Hematopoietic multipotent progenitor cell (in vitro differentiated cells): Measurements from ENCODE around the gene ZNF566. TPM values are rescaled to one million over a fixed set of nuclear protein-coding genes. Genes with fewer than 3 reads are reported as not detected.

Source experiments
- DNase-seq, 3 donors: peaks; one replicate each; pipeline ENCODE4 v3.0.0-alpha.2; 2011 to 2015; ENCODE audit warnings: low read depth in 2 of 3, low spot score in 2 of 3
- total RNA-seq: library from RNA; depleted of rRNA; stranded (reverse); fragments of >200 nt; gene quantifications from one replicate; pipeline ENCODE4 v1.2.3, GENCODE V29; 2012

The ZNF566 gene
- total RNA-seq, 1 donor: 4.8 TPM

DNA sequence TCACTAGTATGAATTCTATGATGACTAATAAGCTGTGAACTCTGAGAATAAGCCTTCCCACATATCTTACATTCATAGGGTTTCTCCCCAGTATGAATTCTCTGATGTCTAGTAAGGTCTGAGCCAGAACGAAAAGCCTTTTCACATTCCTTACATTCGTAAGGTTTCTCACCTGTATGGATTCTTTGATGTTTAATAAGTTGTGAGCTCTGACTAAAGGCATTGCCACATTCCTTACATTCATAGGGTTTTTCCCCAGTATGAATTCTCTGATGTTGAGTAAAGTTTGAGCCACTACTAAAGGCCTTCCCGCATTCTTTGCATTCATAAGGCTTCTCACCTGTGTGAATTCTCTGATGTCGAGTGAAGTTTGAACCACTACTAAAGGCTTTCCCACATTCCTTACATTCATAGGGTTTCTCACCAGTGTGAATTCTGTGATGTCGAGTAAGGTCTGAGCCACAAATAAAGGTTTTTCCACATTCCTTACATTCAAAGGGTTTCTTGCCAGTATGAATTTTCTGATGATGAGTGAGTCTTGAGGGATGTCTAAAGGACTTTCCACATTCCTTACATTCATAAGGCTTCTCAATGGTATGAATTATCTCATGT, 40.2 kb downstream of the ZNF566 start:
- no peak for DNase-seq

DNA sequence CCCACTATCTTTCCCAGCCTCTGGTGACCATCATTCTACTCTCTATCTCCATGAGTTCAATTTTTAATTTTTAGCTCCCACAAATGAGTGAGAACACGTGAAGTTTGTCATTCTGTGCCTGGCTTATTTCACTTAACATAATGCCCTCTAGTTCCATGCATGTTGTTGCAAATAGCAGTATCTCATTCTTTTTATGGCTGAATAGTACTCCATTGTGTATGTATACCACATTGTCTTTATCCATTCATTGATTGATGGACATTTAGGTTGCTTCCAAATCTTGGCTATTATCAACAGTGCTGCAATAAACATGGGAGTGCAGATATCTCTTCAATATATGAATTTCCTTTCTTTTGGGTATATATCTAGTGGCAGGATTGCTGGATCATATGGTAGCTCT, 48.0 kb downstream of the ZNF566 start:
- no peak for DNase-seq

DNA sequence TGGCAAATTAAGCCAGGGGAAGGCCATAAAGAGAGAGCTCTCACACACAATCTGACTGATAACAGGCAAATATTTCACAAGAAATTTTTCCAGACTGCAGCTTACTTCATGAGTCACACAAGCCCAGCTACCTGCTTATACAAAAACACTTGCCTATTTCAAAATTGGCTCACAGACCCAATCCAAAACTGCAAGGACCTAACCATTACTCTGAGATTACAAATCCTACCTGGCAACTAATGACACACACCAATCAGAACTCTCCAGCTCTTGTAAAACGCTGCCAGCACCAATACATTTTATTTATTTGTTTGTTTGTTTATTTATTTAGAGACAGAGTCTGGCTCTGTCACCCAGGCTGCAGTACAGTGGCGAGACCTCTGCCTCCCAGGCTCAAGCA, 52.8 kb downstream of the ZNF566 start:
- DNase-seq: no peak

DNA sequence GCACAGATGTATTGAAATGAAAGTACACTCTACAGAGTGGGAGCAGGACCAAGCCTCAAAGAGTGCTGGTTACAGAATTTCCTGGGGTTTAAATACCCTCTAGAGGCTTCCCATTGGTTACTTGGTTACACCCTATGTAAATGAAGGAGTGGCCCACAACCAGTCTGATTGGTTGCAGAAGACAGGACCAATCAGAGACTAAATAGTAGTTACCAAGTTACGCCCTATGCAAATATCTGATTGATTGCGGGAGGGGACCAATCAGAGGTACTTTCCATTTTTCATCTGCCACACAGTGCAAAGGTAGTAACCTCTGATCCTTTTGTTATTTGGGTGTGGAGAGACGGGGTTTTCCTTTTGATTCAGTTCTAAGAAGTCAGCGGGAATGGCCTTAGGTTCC, 65.4 kb downstream of the ZNF566 start:
- DNase-seq: no peak

DNA sequence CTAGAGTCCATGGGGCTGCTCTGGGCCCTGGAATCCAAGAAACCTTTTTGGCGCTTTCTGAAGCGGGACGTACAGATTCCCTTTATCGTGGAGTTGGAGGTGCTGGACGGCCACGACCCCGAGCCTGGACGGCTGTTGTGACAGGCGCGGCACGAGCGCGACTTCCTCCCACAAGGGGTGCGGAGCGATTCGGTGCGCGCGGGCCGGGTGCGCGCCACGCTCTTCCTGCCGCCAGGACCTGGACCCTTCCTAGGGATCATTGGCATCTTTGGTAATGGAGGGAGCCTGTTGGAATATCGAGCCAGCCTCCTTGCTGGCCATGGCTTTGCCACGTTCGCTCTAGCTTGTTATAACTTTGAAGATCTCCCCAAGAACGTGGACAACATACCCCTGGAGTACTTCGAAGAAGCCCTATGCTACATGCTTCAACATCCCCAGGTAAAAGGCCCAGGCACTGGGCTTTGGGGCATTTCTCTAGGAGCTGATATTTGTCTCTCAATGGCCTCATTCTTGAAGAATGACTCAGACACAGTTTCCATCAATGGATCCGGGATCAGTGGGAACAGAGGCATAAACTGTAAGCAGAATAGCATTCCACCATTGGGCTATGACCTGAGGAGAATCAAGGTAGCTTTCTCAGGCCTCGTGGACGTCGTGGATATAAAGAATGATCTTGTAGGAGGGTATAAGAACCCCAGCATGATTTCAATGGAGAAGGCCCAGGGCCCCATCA, 67.4 kb downstream of the ZNF566 start:
- DNase-seq: no peak

DNA sequence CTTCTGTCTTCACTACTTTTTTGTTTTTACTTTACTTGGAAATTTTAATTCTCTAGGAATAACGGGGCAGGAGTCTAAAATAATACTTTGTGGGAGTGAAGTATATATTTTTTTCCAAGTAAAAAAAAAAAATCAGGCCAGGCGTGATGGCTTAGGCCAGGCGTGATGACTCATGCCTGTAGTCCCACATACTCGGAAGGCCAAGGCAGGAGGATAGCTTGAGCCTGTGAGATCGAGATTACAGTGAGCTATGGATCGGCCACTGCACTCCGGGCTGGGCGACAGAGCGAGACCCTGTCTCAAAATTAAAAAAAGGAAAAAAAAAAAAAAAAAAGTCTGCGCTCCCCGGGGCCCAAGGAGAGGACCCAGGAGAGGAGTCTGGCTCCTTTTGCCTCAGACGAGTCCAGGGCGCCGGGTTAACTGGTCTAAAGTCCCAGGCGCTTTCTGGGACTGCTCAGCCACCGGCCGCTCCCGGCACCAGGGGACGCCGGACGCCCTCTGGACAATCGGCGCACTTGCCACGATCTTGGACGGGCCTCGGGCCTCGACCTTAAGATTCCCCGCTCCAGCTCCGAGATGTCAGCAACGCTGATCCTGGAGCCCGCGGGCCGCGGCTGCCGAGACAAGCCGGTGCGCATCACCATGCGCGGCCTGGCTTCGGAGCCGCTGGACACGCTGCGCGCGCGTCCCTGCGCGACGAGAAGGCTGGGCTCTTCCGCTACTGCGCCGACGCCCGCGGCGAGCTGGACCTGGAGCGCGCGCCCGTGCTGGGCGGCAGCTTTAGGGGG, 68.2 kb downstream of the ZNF566 start:
- DNase-seq: peak in 2 of 3 donors; percentile 9 to 12

DNA sequence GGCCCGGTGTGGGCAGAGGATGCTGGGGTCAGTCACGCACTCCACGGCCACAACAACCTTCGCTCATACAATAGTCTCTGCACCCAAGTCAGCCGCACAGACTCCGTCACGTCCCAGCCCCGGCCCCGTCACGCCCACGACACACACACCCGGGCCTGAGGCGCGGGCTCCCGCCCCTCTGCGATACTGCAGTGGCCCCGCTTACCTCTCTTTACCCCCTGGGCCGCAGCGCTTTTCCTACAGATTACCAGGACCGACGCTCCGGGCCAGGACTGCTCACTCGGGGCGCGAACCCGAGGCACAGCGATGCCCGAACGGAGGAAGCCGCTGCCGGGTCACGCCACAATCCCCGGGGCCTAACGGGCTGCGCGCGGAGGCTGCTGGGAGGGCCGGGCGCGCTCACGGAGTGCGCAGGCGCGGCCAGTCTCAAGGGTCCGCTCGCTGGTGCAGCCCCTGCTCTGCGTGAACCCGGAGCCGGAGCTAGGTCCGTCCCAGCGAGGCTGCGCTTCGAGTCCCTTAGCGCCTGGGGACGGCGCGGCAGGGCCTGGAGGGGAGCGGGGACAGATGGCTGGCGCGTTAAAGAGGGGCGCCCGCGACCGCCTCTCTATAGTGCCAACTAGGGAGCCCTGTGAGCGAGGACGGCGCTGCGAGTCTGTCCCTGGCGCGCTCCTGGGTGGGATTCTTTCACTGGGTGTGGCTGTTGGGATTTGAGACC, 70.9 kb downstream of the ZNF566 start, which contains the start of gene ZFP82:
Gene ZFP82, minus strand, starts transcription at position 358 of the 715 bp plus-strand sequence. CDS start 8,855 bp downstream, outside the sequence.
- peak; percentile 44 to 90 (median 83) for DNase-seq

DNA sequence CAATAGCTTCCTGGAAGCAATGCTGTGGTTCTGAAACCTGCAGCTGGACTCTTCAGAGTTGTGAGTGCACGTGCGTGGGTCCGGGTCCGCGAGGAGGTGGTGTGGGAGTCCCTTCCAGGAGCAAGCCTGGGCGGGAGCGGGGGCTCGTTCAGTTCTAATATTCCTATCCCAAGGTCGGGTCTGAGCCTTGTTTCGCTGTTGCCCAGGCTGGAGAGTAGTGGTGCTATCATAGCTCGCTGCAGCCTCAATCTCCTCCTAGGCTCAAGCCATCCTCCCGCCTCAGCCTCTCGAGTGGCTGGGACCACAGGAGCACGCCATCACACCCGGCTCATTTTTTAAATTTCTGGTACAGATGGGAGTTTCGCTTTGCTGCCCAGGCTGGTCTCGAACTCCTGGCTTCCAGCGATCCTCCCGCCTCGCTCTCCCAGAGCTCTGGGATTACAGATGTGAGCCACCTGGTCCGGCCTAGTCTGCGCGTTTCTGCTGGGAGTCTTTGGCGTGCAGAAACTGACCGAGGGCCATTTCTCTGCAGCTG, 71.5 kb downstream of the ZNF566 start:
- no peak for DNase-seq

DNA sequence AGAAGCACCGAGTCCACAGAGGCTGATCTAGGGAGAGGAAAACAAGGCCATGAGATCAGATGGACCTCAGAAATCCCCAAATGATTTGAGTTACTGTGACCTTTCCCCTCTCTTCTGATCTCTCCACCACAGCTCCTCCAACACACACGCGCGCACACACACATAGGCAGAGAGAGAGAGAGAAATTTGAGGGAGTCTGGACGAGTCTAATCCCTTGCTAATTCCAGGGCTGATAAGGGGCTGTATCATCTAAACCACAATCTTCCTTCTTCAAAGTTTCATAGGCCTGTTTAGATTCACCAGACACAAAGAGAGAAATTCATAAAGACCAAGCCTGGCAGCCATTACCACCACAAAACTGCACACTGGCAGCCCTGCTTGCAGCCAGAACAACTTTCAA, 79.5 kb downstream of the ZNF566 start:
- no peak for DNase-seq

DNA sequence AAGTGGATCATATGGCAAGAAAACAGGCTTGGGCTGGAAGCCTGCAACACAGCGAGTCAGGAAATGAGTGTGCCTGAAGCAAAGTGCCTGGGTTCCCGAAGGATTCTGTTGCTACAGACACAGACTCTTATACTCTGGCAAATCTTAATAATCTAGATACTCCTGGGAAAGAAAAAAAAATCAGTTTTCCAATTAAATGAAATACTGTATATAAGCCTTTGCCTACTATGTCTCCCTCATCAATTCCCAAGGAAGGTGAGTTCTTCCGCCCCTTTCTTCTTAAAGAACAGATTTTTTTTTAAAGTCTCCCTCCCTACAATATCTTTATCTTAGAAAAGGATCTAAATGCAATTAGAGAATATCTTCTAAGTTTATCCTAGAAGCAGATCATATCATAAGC, 81.3 kb downstream of the ZNF566 start:
- DNase-seq: no peak

DNA sequence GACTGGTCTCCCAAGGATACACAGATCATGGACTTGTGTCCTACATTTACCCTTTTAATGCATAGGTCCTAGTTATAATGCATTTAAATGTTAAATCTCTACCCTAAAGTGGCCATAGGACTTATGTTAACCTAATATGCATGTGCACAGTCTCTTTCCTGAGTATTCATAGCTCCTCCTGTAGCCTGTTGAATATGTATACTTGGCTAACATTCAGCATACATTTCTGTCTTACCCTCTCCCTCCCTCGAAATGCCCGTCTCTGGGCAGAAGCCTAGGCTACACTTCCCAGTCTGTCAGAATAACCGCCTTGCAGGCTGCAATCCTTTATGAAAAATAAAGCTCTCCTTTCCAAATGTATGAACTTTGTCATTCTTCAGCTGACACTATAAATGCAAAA, 84.9 kb downstream of the ZNF566 start:
- no peak for DNase-seq

DNA sequence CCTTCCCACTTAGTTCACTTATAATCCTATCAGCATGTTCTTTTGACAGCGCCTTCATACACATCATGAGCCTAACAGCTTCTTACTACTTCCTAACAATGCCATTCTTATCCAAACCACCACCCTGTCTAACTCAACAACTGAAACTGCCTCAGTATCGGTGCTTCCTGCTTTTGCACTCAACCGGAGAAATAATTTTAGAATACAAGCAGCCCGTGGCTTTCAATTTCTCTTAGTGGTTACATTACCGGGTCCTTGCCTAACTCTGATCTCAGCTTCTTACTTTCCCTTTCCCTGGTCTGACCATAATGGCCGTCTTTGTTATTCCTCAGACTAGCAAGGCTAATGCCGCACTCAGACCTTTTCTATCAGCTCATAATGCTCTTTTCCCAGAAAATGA, 87.9 kb downstream of the ZNF566 start:
- no peak for DNase-seq

DNA sequence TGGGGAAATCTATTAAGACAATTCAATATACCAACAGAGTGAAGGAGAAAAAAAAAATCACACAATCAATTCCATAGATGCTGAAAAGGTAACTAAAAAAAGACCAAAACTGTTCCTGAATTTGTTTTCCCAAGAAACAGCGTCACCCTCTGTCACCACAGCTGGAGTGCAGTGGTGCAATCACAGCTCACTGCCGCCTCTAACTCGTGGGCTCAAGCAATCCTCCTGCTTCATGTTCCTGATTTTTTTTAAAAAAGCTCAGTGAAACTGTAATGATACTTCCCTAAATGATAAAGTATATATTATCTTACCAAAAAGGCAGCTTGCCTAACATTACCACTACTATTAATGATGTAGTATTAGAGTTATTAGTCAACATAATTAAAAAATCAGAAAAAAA, 90.8 kb downstream of the ZNF566 start:
- DNase-seq: no peak

Other genes with a start within 250 kb of the ZNF566 start
- 4.0 TPM for gene ZFP14, start 110.4 kb downstream of the ZNF566 start, total RNA-seq
- gene ZFP82, start 70.9 kb downstream of the ZNF566 start, total RNA-seq: 3.0 TPM
- gene ZNF260, start 38.7 kb upstream of the ZNF566 start, total RNA-seq: 5.7 TPM
- 13.7 TPM for gene ZNF529, start 83.7 kb upstream of the ZNF566 start, total RNA-seq
- gene ZNF382, start 115.8 kb upstream of the ZNF566 start, total RNA-seq: 10.5 TPM
- 3.5 TPM for gene ZNF461, start 177.3 kb upstream of the ZNF566 start, total RNA-seq
- 2.4 TPM for gene ZNF567, start 198.1 kb upstream of the ZNF566 start, total RNA-seq